ENCODE measurements around the gene FREM2. TPM values are rescaled to one million over a fixed set of nuclear protein-coding genes. Genes with fewer than 3 reads are reported as not detected.

Gene FREM2
- total and polyA plus RNA-seq, 2 experiments from 2014 or later = 2.4 to 29.8 TPM

GRCh38 chr13:38879278-38879677 is 192.4 kb downstream of the FREM2 start:
- Mint-ChIP-seq H3K4me1 (peaks cover 7% of the 10 kb centered on the region; the same call in 2 of the 3 replicates), H3K36me3 (ENCODE audit: low read depth) (peaks cover 22% of the 10 kb centered on the region), H3K9me3 (no peaks in the 10 kb centered on the region), H3K4me3 (no peak overlapping the region), H3K27ac (no peak overlapping the region), H3K27me3 (ENCODE audit: insufficient read depth, low read depth, poor library complexity) (no peaks in the 10 kb centered on the region)
- Histone ChIP-seq H3K4me1 (ENCODE audit: insufficient read depth) (0 out of 2 replicates have a peak, but pooled peaks cover 4% of the 10 kb centered on the region), H4K20me1 (replicated peaks; ENCODE audit: insufficient read depth) (no peaks in the 10 kb centered on the region), H3F3A (replicated peaks; ENCODE audit: low read depth) (no peaks in the 10 kb centered on the region), H3K4me3 (no peak overlapping the region), H2AFZ (no peak overlapping the region), H3K27me3 (ENCODE audit: insufficient read depth) (no peaks in the 10 kb centered on the region), H3K9me2 (ENCODE audit: insufficient read depth) (no peaks in the 10 kb centered on the region), H3K79me2 (replicated peaks; ENCODE audit: insufficient read depth) (no peaks in the 10 kb centered on the region), H3K4me2 (no peak overlapping the region), H3K36me3 (ENCODE audit: insufficient read depth) (no peaks in the 10 kb centered on the region), H3K27ac (ENCODE audit: low read depth) (no peak overlapping the region)
- ATAC-seq (no peak), DNase-seq (ENCODE audit: low spot score) (no peak)
- TF ChIP-seq ZNF114 (CRISPR knock-in tag; IDR thresholded peaks at IDR 0.05) (no peak), CTCF (conservative IDR thresholded peaks at IDR 0.05; ENCODE audit: low read depth in 2 of 2) (no peak), ETS1 (IDR thresholded peaks at IDR 0.05) (no peak), REST (IDR thresholded peaks at IDR 0.05; ENCODE audit: unreplicated experiment) (no peak)

GRCh38 chr13:38879786-38880185 is 192.9 kb downstream of the FREM2 start:
- no peaks in the 10 kb centered on the region for H3K36me3 ChIP-seq (ENCODE audit: insufficient read depth)
- no peak overlapping the region for H3K4me3 ChIP-seq
- H3K4me1 ChIP-seq (ENCODE audit: insufficient read depth) = 0 out of 2 replicates have a peak, but pooled peaks cover 4% of the 10 kb centered on the region
- no peaks in the 10 kb centered on the region for H3F3A ChIP-seq (replicated peaks; ENCODE audit: low read depth)
- Mint-ChIP-seq H3K27me3 (ENCODE audit: insufficient read depth, low read depth, poor library complexity) (no peaks in the 10 kb centered on the region), H3K9me3 (no peaks in the 10 kb centered on the region), H3K36me3 (ENCODE audit: low read depth) (peaks cover 22% of the 10 kb centered on the region), H3K4me1 (peaks cover 7% of the 10 kb centered on the region; the same call in 2 of the 3 replicates), H3K27ac (no peak overlapping the region), H3K4me3 (no peak overlapping the region)
- no peak overlapping the region for H3K27ac ChIP-seq (ENCODE audit: low read depth)
- H3K27me3 ChIP-seq (ENCODE audit: insufficient read depth) = no peaks in the 10 kb centered on the region
- DNase-seq (ENCODE audit: low spot score) (no peak), ATAC-seq (no peak)
- no peaks in the 10 kb centered on the region for H4K20me1 ChIP-seq (replicated peaks; ENCODE audit: insufficient read depth)
- no peak overlapping the region for H3K4me2 ChIP-seq
- H2AFZ ChIP-seq = no peak overlapping the region
- H3K79me2 ChIP-seq (replicated peaks; ENCODE audit: insufficient read depth) = no peaks in the 10 kb centered on the region
- no peaks in the 10 kb centered on the region for H3K9me2 ChIP-seq (ENCODE audit: insufficient read depth)
- TF ChIP-seq ZNF114 (CRISPR knock-in tag; IDR thresholded peaks at IDR 0.05) (no peak), ZNF462 (CRISPR knock-in tag; IDR thresholded peaks at IDR 0.05) (no peak), NANOG (IDR thresholded peaks at IDR 0.05; ENCODE audit: borderline replicate concordance) (no peak), EZH2phosphoT487 (IDR thresholded peaks at IDR 0.05; ENCODE audit: unreplicated experiment) (no peak), JUNB (IDR thresholded peaks at IDR 0.05; ENCODE audit: unreplicated experiment) (no peak), POLR2AphosphoS5 (IDR thresholded peaks at IDR 0.05; ENCODE audit: low read depth) (no peak), ZNF331 (CRISPR knock-in tag; IDR thresholded peaks at IDR 0.05; ENCODE audit: low read depth) (no peak)

All from GM23338 (cell line).